ENCODE data around the gene TBC1D9.
"Not testable (repeated sequence)": the region's sequence is repeated elsewhere in the genome, so short reads cannot be mapped to it uniquely, and the experiment has no call there.

The TBC1D9 gene

DNA sequence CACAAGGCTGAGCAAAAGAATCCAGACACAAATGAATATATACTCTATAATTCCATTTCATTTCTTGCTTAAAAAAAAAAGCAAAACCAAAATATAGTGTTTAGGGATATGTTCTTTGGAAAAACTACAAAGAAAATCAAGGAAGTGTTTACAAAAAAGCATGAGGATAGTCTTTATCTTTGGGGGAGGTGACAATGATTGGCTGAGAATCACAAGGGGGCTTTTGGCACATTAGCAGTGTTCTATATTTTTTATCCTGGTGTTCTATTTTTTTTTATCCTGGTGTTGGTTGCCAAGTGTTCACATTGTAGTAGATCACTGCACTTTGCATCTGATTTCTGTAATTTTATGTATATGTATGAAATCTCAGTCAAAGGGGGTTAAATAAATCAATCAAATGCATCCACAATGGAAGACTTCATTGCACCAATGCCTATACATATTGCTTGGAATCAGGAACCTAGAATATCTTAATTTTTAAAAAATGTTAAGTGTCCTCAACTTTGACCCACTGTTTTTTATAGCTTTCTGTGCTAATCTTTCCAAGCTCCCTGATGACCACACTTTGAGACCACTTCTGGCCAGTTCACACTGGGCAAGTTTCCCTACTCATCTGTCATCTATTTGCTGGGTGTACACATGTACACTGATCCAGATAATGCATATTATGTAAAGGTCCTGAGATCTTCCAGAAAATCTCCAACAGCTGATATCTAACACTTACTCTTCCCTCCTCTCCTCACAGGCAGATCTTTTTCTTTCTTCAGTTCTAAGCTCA is 3.7 kb downstream of the TBC1D9 start:
- DNase-seq, result no peak

- DNase-seq, result no peak
These were observed 5.7 kb downstream of the TBC1D9 start for GRCh38 chr4:140750470-140750869.

- no peak for DNase-seq
These were observed 8.0 kb downstream of the TBC1D9 start for GRCh38 chr4:140748171-140748570.

DNA sequence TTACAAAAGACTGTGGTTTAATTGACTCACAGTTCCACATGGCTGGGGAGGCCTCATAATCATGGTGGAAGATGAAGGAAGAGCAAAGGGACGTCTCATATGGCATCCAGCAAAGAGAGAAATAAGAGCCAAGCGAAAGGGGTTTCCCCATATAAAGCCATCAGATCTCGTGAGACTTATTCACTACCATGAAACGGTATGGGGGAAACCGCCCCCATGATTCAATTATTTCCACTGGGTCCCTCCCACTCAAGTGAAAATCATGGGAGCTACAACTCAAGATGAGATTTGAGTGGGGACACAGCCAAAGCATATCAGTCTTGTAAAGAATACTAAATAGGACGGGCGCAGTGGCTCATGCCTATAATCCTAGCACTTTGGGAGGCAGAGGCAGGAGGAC is 9.6 kb downstream of the TBC1D9 start:
- DNase-seq, result not testable (repeated sequence)

DNA sequence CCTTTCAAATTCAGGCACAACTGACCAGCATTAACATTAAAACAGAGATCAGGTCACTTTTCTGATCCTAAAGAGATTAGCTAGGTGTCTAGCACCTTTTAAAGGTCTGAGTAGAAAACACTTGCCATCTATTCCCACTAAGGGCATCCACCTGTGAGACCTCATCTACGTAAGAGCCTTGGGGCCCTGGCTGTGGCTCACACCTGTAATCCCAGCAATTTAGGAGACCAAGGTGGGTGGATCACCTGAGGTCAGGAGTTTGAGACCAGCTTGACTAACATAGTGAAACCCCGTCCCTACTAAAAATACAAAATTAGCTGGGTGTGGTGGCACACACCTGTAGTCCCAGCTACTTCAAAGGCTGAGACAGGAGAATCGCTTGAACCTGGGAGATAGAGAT is 11.8 kb downstream of the TBC1D9 start:
- no peak for DNase-seq

GRCh38 chr4:140743194-140743931 is 12.8 kb downstream of the TBC1D9 start:
- DNase-seq, result no peak

GRCh38 chr4:140742838-140743193 is 13.4 kb downstream of the TBC1D9 start:
- no peak for DNase-seq

DNA sequence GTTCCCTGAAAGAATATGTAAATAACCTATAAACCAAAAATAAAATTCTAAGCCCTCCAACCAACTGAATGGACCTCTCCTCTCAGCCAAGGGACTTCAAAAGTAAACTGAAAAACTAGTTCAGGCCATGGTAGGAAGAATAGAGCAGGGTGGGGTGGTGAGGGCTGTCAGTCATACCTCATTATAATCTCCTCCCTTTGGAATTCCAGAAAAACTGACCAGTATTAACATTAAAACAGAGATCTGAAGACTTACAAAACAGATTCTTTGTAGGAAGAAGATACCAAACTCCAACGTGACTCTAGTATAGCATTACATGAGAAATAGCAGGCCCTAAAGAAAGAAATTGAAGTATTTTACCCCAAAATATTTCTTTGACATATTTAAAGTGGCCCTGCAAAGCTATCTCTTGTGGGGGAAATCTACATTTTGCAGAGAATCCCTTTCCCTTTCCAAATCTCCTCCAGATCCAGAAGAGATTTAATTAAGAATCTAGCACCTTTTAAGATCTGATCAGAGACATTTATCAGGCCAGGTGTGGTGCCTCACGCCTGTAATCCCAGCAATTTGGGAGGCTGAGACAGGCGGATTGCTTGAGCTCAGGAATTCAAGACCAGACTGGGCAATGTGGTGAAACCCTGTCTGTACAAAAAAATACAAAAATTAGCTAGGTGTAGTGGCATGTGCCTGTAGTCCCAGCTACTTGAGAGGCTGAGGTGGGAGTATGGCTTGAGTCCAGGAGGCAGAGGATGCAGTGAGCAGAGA is 15.1 kb downstream of the TBC1D9 start:
- DNase-seq, result no peak

- DNase-seq, result no peak
These were observed 15.8 kb downstream of the TBC1D9 start for GRCh38 chr4:140740422-140740821.

- no peak for DNase-seq
These were observed 16.2 kb downstream of the TBC1D9 start for GRCh38 chr4:140739971-140740370.

- DNase-seq, result no peak
These were observed 18.0 kb downstream of the TBC1D9 start for GRCh38 chr4:140738139-140738538.

DNA sequence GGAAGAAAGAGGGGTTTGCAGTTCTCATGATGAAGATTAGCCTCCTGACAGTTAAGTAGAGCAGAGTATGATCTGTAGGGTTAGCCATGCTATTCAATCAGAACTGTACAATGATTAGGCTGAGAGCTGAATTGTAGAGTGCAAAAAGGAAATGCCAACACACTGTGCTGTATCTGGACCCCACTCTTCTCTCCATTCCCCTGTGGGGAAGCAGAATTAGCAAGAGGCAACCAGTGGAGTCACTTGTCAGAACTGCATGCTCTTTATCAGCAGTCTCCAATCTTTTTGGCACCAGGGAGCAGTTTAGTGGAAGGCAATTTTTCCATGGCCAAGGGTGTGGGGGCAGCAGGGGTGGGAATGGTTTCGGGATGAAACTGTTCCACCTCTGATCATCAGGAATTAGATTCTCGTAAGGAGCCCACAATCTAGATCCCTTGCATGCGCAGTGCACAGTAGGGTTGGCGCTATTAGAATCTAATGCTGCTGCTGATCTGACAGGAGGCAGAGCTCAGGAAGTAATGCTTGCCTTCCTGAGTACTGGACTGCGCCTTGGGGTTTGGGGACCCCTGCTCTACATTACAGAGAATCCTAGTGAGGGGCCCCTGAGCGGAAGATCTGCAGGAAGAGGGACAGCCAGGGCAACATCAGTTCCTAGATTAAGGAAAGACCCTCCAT is 19.4 kb downstream of the TBC1D9 start:
- no peak for DNase-seq

- no peak for DNase-seq
These were observed 20.3 kb downstream of the TBC1D9 start for GRCh38 chr4:140735779-140736391.

DNA sequence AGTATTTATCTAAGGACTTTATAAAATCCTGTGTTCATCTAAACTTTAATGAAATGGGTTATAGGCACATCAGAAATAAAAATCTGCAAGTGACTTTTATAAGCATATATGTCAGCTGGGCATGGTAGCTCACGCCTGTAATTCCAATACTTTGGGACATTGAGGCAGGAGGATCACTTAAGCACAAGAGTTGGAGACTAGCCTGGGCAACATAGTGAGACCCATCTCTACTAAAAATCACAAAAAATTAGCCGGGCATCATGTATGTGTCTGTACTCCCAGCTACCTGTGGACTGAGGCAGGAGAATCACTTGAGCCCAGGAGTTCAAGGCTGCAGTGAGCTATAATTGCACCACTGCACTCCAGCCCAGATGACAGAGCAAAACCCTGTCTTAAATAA is 20.9 kb downstream of the TBC1D9 start:
- DNase-seq, result no peak

DNA sequence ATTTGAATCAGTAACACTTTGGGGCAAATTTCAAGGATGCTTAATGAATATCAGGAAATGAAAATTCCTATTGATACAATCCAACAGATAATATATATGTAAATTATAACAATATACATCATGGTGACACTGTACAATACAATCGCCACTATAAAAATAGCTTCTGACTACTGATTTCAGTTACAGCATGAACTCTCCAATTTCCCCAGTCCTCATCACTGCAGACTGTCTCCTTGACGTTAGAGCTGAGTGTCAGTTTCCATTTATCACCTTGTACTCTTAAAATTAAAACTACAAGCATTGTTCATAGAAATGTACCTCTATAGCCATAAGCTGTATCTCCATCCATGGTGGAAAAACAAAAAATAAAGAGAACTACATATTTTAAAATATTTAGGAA is 23.4 kb downstream of the TBC1D9 start:
- DNase-seq, result no peak

GRCh38 chr4:140729344-140730049 is 26.7 kb downstream of the TBC1D9 start:
- DNase-seq, result no peak

DNA sequence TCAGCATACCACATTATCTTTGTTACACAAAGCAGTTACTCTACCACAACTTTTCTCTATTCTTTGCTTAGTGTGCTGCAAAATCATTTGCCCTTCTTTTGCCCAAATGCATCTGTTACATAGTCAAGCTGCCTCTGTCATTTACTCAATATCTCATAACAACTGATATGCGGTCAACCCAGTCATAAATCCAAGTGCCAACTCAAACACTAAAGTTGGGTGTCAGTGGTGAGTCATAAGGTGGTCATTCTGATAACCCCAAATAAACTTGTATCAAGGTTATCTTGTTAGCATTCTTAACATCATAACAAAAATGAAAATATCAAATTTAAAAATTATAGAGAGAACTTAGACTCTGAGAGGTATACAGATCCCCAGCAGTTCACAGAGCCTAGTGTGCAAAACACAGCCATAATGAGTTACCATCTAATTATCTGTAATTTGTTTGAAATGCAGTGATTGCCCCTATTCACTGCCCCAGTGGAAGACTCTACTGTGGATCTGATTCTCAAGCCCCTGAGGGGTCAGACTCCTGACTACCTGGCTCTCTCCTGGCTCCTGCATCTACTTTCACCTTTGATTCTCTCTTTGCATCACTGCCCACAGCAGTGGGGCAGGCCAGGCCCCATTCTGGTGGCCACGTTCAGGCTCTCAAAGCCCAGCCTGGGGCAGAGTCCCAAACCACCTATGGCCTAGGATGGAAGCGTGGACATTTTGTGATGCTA is 29.2 kb downstream of the TBC1D9 start:
- DNase-seq, result no peak

DNA sequence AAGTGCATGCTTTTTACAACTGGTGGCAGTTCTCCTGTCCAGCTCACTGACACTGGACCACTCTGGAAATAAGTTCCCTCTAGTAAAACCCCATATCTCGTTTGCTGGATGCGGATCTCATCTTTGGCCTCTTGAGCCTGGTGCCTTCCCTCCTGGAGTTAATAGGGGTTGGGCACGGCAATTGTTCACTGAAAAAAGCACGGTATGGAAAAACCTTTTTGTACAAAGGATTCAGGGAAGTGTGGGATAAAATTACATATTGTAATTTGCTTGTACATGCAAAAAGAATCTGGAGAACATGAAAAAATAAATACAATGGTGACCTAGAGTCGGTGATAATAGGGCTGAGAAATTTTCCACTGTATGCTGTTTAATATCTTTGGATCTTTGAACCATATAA is 30.6 kb downstream of the TBC1D9 start:
- no peak for DNase-seq

GRCh38 chr4:140724760-140725159 is 31.4 kb downstream of the TBC1D9 start:
- no peak for DNase-seq

GRCh38 chr4:140720387-140721304 is 35.5 kb downstream of the TBC1D9 start:
- no peak for DNase-seq
